HepG2 (cell line): Measurements from ENCODE around the gene COL13A1. TPM values are rescaled to one million over a fixed set of nuclear protein-coding genes. Genes with fewer than 3 reads are reported as not detected.

Source experiments
- ATAC-seq: fragments of 200-7000 bp; cut with Tn5 transposase; 3 replicates; pipeline ENCODE4 v1.9.1; 2020; ENCODE audit warnings: mild to moderate bottlenecking, moderate library complexity
- BruUV-seq: library from RNA; stranded (reverse); fragments of 400-500 nt; replicated peaks from 2 replicates; lab custom pipeline; 2021; lab: Mats Ljungman, UMichigan
- CTCF ChIA-PET: fragments of 300-600 bp; formaldehyde crosslinking; extraction: SDS; loops from one replicate; lab custom pipeline; 2021; ENCODE audit warnings: low total read pairs, inconsistent platforms, low intra/inter-chr PET ratio; lab: Yijun Ruan, JAX
- POLR2A ChIA-PET: fragments of 350-600 bp; sonication (Branson Sonifier 250); formaldehyde crosslinking; loops from one replicate; lab custom pipeline; 2020; ENCODE audit warnings: antibody characterized with exemption, inconsistent platforms; lab: Yijun Ruan, JAX
- DNase-seq: peaks from one replicate; pipeline ENCODE4 v3.0.0-alpha.2; 2015; ENCODE audit warnings: low spot score
- FAIRE-seq: peaks from 3 replicates; lab custom pipeline; 2011; peaks lifted over from hg19 to GRCh38; lab: Jason Lieb, UNC
- H2AFZ ChIP-seq: one replicate; pipeline ENCODE4 v1.6.1; 2011; ENCODE audit warnings: low read length, inconsistent platforms
- H3K27ac ChIP-seq: fragments of 300-600 bp; 3 replicates; pipeline ENCODE4 v1.8.0; 2011; ENCODE audit warnings: mixed run types, mild to moderate bottlenecking, mixed read lengths, low read length, inconsistent platforms; ENCODE audit not compliant: insufficient read depth; ENCODE audit errors: extremely low read length
- H3K27me3 ChIP-seq, 2 experiments: fragments of 200-600 bp in 1 of 2; 2 replicates in 1 of 2; 3 replicates in 1 of 2; pipeline versions ENCODE4 v1.6.0 to v1.8.0; 2011; ENCODE audit warnings: low read length in 2 of 2, mild to moderate bottlenecking in 2 of 2, moderate library complexity in 2 of 2, inconsistent platforms in 1 of 2; ENCODE audit not compliant: insufficient read depth in 2 of 2, control insufficient read depth in 1 of 2
- H3K36me3 ChIP-seq, 2 experiments: fragments of 200-600 bp in 1 of 2; replicated peaks in 1 of 2; 2 replicates in 1 of 2; 3 replicates in 1 of 2; pipeline versions ENCODE4 v1.5.1 to v1.8.0; 2011; ENCODE audit warnings: low read length in 2 of 2, inconsistent platforms in 1 of 2; ENCODE audit not compliant: insufficient read depth in 2 of 2, control insufficient read depth in 1 of 2
- H3K4me1 ChIP-seq: 2 replicates; pipeline ENCODE4 v1.5.1; 2012; ENCODE audit warnings: low read length, inconsistent platforms; ENCODE audit not compliant: insufficient read depth
- H3K4me2 ChIP-seq: 2 replicates; pipeline ENCODE4 v1.6.0; 2011; ENCODE audit warnings: low read depth, low read length, inconsistent platforms
- H3K4me3 ChIP-seq, 3 experiments: fragments of 200-600 bp in 1 of 3; sonication (generic), shearing (Covaris generic) in 1 of 3; replicated peaks in 1 of 3; 2 replicates each; pipeline ENCODE4 v1.5.1; 2011 to 2016; ENCODE audit warnings: low read length in 3 of 3, inconsistent platforms in 2 of 3, low read depth in 2 of 3, mild to moderate bottlenecking in 2 of 3, control low read depth in 1 of 3, mixed read lengths in 1 of 3; ENCODE audit not compliant: insufficient read depth in 1 of 3
- H3K79me2 ChIP-seq: one replicate; pipeline ENCODE4 v1.6.1; 2011; ENCODE audit warnings: low read length, inconsistent platforms; ENCODE audit not compliant: insufficient read depth
- H3K9ac ChIP-seq: 2 replicates; pipeline ENCODE4 v1.6.0; 2011; ENCODE audit warnings: mild to moderate bottlenecking, low read depth, low read length, inconsistent platforms; ENCODE audit not compliant: insufficient read depth
- H3K9me3 ChIP-seq: 2 replicates; pipeline ENCODE4 v1.5.1; 2012; ENCODE audit warnings: mild to moderate bottlenecking, low read length
- H4K20me1 ChIP-seq: 2 replicates; pipeline ENCODE4 v1.6.0; 2011; ENCODE audit warnings: inconsistent platforms, mild to moderate bottlenecking, low read length, moderate library complexity; ENCODE audit not compliant: insufficient read depth
- ATF7-NPFF ChIP-seq: sonication (generic); formaldehyde crosslinking; IDR thresholded peaks from 2 replicates; pipeline ENCODE4 v1.8.1; 2023; ENCODE audit warnings: mild to moderate bottlenecking, low read depth, missing genetic modification reagents, moderate library complexity
- POLR2AphosphoS5 ChIP-seq: IDR thresholded peaks from 2 replicates; pipeline ENCODE4 v1.6.1; 2012; ENCODE audit warnings: low read depth, low read length
- PTBP1 ChIP-seq: fragments of 200-400 bp; formaldehyde crosslinking; IDR thresholded peaks from 2 replicates; pipeline ENCODE4 v1.6.1; 2018; ENCODE audit warnings: low read length, low read depth; ENCODE audit not compliant: poor library complexity, severe bottlenecking
- RFX5 ChIP-seq: IDR thresholded peaks from 2 replicates; pipeline ENCODE4 v1.6.1; 2011; ENCODE audit warnings: low read depth, low read length, improper control_type of control experiment
- RFXAP ChIP-seq: sonication (generic); formaldehyde crosslinking; IDR thresholded peaks from 2 replicates; pipeline ENCODE4 v1.4.0; 2020; ENCODE audit warnings: missing genetic modification reagents, borderline replicate concordance
- SIX4 ChIP-seq: sonication (generic); formaldehyde crosslinking; IDR thresholded peaks from 2 replicates; pipeline ENCODE4 v1.4.0; 2020; ENCODE audit warnings: missing genetic modification reagents
- SMARCC2 ChIP-seq: fragments of 450-650 bp; IDR thresholded peaks from 2 replicates; pipeline ENCODE4 v1.6.1; 2017; ENCODE audit warnings: antibody characterized with exemption, mild to moderate bottlenecking
- TCF7 ChIP-seq: sonication (generic); IDR thresholded peaks from 2 replicates; pipeline ENCODE4 v1.6.1; 2016; ENCODE audit warnings: antibody characterized with exemption, low read depth
- U2AF2 ChIP-seq: fragments of 200-400 bp; formaldehyde crosslinking; IDR thresholded peaks from 2 replicates; pipeline ENCODE4 v1.6.1; 2017; ENCODE audit warnings: low read depth, mild to moderate bottlenecking, low read length
- WIZ ChIP-seq: sonication (generic); formaldehyde crosslinking; IDR thresholded peaks from 2 replicates; pipeline ENCODE4 v1.5.1; 2020; ENCODE audit warnings: mild to moderate bottlenecking, missing genetic modification reagents
- ZNF44 ChIP-seq: sonication (generic); formaldehyde crosslinking; IDR thresholded peaks from 2 replicates; pipeline ENCODE4 v1.5.1; 2020; ENCODE audit warnings: mild to moderate bottlenecking, missing genetic modification reagents
- ZNF549 ChIP-seq: sonication (generic); formaldehyde crosslinking; IDR thresholded peaks from 2 replicates; pipeline ENCODE4 v1.5.0; 2020; ENCODE audit warnings: missing genetic modification reagents
- ZNF768 ChIP-seq: sonication (generic); formaldehyde crosslinking; IDR thresholded peaks from 2 replicates; pipeline ENCODE4 v1.4.0; 2020; ENCODE audit warnings: missing genetic modification reagents
- ZNF773 ChIP-seq: sonication (generic); formaldehyde crosslinking; IDR thresholded peaks from 2 replicates; pipeline ENCODE4 v1.4.0; 2020; ENCODE audit warnings: missing genetic modification reagents, borderline replicate concordance
- WGBS: methylation state at CpG from one replicate; pipeline ENCODE4 v1.1.6; 2017; ENCODE audit warnings: low lambda C conversion rate; 5-methylcytosine and 5-hydroxymethylcytosine counted together
- in situ Hi-C: cut with HindIII; loops from 2 replicates; pipeline ENCODE4 v1.10.0; 2017; ENCODE audit warnings: low pct_unique_long_range_greater_than_20kb; ENCODE audit not compliant: extremely low pct_ligation_motif_present
- intact Hi-C: fragments of 100-400 bp; cut with micrococcal nuclease; formaldehyde crosslinking; loops from one replicate; pipeline ENCODE4 v1.10.0; 2022; ENCODE audit not compliant: unreplicated experiment
- polyA plus RNA-seq, 8 experiments: library from polyadenylated mRNA; depleted of rRNA in 3 of 8; stranded (reverse) in 7 of 8; unstranded in 1 of 8; fragments of >200 nt; fragmentation: Illumina TruSeq in 4 of 8; extraction: Trizol in 4 of 8; gene quantifications; 2 replicates each; pipeline versions ENCODE4 v1.2.1 to v1.2.3, GENCODE V29; 2011 to 2016; ENCODE audit warnings: low read depth in 4 of 8, missing spikeins in 1 of 8, mixed read lengths in 1 of 8; ENCODE audit not compliant: insufficient read depth in 1 of 8
- total RNA-seq, 5 experiments: library from RNA; depleted of rRNA; stranded (reverse); fragments of >200 nt; fragmentation: Illumina TruSeq; extraction: Trizol; gene quantifications; 2 replicates each; pipeline ENCODE4 v1.2.3, GENCODE V29; 2016; ENCODE audit warnings: low read depth in 1 of 5
- TF ChIP-seq, protein P1 (sequence below): sonication (generic); formaldehyde crosslinking; IDR thresholded peaks from 2 replicates; pipeline ENCODE4 v1.4.0; 2020; ENCODE audit warnings: missing genetic modification reagents
- TF ChIP-seq, protein P2 (sequence below): sonication (generic); formaldehyde crosslinking; IDR thresholded peaks from 2 replicates; pipeline ENCODE4 v1.8.0; 2022; ENCODE audit warnings: missing genetic modification reagents, mild to moderate bottlenecking, moderate library complexity, borderline replicate concordance
- TF ChIP-seq, protein P3 (sequence below): sonication (generic); formaldehyde crosslinking; IDR thresholded peaks from 2 replicates; pipeline ENCODE4 v1.4.0; 2020; ENCODE audit warnings: missing genetic modification reagents, mild to moderate bottlenecking, borderline replicate concordance

Gene COL13A1
- total and polyA plus RNA-seq, 2 of the 13 experiments (the other 11 are each of a cell fraction or from before 2014, with no cell fraction given), result 0.07 TPM; not detected in 1

DNA sequence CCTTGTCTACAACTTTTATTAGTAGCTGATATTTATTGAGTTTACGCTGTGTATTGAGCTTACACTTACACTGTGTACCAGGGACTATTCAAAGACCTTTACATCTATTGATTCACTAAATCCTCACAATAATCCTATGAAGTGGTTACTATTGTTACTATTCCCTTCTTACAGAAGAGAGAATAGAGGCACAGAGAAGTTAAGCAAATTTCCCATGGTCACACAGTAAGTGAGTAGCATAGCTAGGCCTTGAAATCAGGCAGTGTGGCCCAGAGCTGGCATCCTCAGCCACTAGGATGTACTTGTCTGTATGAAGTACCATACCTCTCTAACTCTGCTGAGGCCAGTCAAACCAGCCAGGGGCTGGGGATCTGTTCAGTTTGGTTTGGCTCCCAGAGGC is 7.6 kb downstream of the COL13A1 start (continued):
- TF ChIP-seq, protein P1, sequence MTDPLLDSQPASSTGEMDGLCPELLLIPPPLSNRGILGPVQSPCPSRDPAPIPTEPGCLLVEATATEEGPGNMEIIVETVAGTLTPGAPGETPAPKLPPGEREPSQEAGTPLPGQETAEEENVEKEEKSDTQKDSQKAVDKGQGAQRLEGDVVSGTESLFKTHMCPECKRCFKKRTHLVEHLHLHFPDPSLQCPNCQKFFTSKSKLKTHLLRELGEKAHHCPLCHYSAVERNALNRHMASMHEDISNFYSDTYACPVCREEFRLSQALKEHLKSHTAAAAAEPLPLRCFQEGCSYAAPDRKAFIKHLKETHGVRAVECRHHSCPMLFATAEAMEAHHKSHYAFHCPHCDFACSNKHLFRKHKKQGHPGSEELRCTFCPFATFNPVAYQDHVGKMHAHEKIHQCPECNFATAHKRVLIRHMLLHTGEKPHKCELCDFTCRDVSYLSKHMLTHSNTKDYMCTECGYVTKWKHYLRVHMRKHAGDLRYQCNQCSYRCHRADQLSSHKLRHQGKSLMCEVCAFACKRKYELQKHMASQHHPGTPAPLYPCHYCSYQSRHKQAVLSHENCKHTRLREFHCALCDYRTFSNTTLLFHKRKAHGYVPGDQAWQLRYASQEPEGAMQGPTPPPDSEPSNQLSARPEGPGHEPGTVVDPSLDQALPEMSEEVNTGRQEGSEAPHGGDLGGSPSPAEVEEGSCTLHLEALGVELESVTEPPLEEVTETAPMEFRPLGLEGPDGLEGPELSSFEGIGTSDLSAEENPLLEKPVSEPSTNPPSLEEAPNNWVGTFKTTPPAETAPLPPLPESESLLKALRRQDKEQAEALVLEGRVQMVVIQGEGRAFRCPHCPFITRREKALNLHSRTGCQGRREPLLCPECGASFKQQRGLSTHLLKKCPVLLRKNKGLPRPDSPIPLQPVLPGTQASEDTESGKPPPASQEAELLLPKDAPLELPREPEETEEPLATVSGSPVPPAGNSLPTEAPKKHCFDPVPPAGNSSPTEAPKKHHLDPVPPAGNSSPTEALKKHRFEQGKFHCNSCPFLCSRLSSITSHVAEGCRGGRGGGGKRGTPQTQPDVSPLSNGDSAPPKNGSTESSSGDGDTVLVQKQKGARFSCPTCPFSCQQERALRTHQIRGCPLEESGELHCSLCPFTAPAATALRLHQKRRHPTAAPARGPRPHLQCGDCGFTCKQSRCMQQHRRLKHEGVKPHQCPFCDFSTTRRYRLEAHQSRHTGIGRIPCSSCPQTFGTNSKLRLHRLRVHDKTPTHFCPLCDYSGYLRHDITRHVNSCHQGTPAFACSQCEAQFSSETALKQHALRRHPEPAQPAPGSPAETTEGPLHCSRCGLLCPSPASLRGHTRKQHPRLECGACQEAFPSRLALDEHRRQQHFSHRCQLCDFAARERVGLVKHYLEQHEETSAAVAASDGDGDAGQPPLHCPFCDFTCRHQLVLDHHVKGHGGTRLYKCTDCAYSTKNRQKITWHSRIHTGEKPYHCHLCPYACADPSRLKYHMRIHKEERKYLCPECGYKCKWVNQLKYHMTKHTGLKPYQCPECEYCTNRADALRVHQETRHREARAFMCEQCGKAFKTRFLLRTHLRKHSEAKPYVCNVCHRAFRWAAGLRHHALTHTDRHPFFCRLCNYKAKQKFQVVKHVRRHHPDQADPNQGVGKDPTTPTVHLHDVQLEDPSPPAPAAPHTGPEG, result no peak
- TF ChIP-seq PTBP1, result no peak
- no peak for TF ChIP-seq WIZ (CRISPR knock-in tag)
- no peak; the same call in 1 of the 2 replicates for TF ChIP-seq ZNF768 (CRISPR knock-in tag)
- TF ChIP-seq U2AF2, result no peak

DNA sequence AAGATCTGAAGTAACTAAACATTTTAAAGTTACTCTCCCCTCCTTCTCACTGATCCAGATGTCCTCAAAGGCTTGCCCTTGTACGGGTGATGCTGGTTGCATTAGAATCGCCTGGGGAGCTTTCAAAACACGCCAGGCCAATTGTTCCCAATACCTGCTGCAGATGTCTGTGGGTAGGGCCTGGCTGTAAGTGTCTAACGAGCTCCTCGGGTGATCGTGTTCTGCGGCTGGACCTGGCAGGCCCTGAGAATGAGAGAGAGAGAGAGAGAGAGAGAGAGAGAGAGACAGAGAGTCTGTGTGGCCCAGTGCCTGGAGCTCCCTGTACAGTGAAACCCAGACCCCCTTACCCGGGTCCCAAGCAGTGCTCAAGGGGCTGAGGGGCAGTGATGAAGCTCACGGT is 8.4 kb downstream of the COL13A1 start:
- TF ChIP-seq RFX5, result no peak
- TF ChIP-seq ZNF549 (CRISPR knock-in tag), result no peak
- TF ChIP-seq SIX4 (CRISPR knock-in tag), result no peak
- no peak for TF ChIP-seq ATF7-NPFF
- no peak for TF ChIP-seq RFXAP
- TF ChIP-seq, protein P2, sequence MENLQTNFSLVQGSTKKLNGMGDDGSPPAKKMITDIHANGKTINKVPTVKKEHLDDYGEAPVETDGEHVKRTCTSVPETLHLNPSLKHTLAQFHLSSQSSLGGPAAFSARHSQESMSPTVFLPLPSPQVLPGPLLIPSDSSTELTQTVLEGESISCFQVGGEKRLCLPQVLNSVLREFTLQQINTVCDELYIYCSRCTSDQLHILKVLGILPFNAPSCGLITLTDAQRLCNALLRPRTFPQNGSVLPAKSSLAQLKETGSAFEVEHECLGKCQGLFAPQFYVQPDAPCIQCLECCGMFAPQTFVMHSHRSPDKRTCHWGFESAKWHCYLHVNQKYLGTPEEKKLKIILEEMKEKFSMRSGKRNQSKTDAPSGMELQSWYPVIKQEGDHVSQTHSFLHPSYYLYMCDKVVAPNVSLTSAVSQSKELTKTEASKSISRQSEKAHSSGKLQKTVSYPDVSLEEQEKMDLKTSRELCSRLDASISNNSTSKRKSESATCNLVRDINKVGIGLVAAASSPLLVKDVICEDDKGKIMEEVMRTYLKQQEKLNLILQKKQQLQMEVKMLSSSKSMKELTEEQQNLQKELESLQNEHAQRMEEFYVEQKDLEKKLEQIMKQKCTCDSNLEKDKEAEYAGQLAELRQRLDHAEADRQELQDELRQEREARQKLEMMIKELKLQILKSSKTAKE (CRISPR knock-in tag), result no peak
- TF ChIP-seq, protein P3, sequence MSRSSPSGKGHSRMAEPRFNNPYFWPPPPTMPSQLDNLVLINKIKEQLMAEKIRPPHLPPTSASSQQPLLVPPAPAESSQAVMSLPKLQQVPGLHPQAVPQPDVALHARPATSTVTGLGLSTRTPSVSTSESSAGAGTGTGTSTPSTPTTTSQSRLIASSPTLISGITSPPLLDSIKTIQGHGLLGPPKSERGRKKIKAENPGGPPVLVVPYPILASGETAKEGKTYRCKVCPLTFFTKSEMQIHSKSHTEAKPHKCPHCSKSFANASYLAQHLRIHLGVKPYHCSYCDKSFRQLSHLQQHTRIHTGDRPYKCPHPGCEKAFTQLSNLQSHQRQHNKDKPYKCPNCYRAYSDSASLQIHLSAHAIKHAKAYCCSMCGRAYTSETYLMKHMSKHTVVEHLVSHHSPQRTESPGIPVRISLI (CRISPR knock-in tag), result no peak
- TF ChIP-seq SMARCC2, result no peak
- TF ChIP-seq POLR2AphosphoS5, result no peak
- no peak for TF ChIP-seq ZNF44 (CRISPR knock-in tag)
- TF ChIP-seq ZNF773 (CRISPR knock-in tag), result no peak
- TF ChIP-seq TCF7, result no peak
- in situ Hi-C loops, result no loop called here
- no peak for ATAC-seq
- H3K4me2 ChIP-seq, result no peak overlapping the region
- no peak for FAIRE-seq
- H3K9me3 ChIP-seq, result no peaks in the 10 kb centered on the region
- H2AFZ ChIP-seq, result no peak overlapping the region
- no peaks in the 10 kb centered on the region for H3K4me1 ChIP-seq
- H4K20me1 ChIP-seq, result no peaks in the 10 kb centered on the region
- H3K4me3 ChIP-seq, result no peak overlapping the region
- H3K27me3 ChIP-seq, result peaks cover 3 to 23% of the 10 kb centered on the region in 2 experiments; a peak in 4 of 5 replicates
- intact Hi-C loops, result no loop called here
- WGBS, result 2% methylated on average over 8 of the region's 9 CpGs
- no peaks in the 10 kb centered on the region for H3K79me2 ChIP-seq
- H3K9ac ChIP-seq, result no peak overlapping the region
- ChIA-PET POLR2A (no interaction called here), CTCF (no interaction called here)
- BruUV-seq, result no TSS peak
- DNase-seq, result no peak
- no peaks in the 10 kb centered on the region for H3K36me3 ChIP-seq
- no peak overlapping the region for H3K27ac ChIP-seq
